Stomach (tissue), 9 donors: Measurements from ENCODE around the gene KRTCAP2. TPM values are rescaled to one million over a fixed set of nuclear protein-coding genes. Genes with fewer than 3 reads are reported as not detected.
"Not testable (repeated sequence)": the region's sequence is repeated elsewhere in the genome, so short reads cannot be mapped to it uniquely, and the experiment has no call there.

Experiments used
- DNase-seq, 2 donors: peaks; one replicate each; pipeline versions ENCODE4 v3.0.0 to v3.0.0-alpha.2; 2013 to 2019
- H3K27ac ChIP-seq, 5 donors: fragments of 200-600 bp in 4 of 5; sonication (generic) in 4 of 5; one replicate each; pipeline ENCODE4 v1.5.1; 2013 to 2019; ENCODE audit warnings: mild to moderate bottlenecking in 1 of 5, moderate library complexity in 1 of 5
- H3K27me3 ChIP-seq, 3 donors: fragments of 200-600 bp; sonication (generic); one replicate each; pipeline ENCODE4 v1.5.1; 2017 to 2019; ENCODE audit warnings: mixed run types in 1 of 3
- H3K36me3 ChIP-seq, 4 donors: fragments of 200-600 bp; sonication (generic); 1 replicate in 3 of 4; 2 replicates in 1 of 4; pipeline ENCODE4 v1.5.1; 2016 to 2019
- H3K4me1 ChIP-seq, 4 donors: fragments of 200-600 bp; sonication (generic); one replicate each; pipeline ENCODE4 v1.5.1; 2016 to 2019
- H3K4me3 ChIP-seq, 4 donors: fragments of 200-600 bp; sonication (generic) in 3 of 4; one replicate each; pipeline ENCODE4 v1.5.1; 2016 to 2019; ENCODE audit warnings: mild to moderate bottlenecking in 1 of 4
- H3K9me3 ChIP-seq, 4 donors: fragments of 200-600 bp; sonication (generic); one replicate each; pipeline ENCODE4 v1.5.1; 2016 to 2019
- CTCF ChIP-seq, 7 experiments: fragments of 450-650 bp in 4 of 7; fragments of 200-600 bp in 3 of 7; sonication (generic) in 3 of 7; IDR thresholded peaks; one replicate each; pipeline ENCODE4 v1.5.1; 2016 to 2019; ENCODE audit warnings: antibody characterized with exemption in 7 of 7, control low read depth in 2 of 7, mild to moderate bottlenecking in 1 of 7
- EP300 ChIP-seq: sonication (generic); formaldehyde crosslinking; IDR thresholded peaks from one replicate; pipeline ENCODE4 v1.6.1; 2017; ENCODE audit warnings: antibody characterized with exemption
- POLR2A ChIP-seq, 4 donors: fragments of 450-650 bp; IDR thresholded peaks; one replicate each; pipeline ENCODE4 v1.6.1; 2016; ENCODE audit warnings: antibody characterized with exemption in 4 of 4, control low read depth in 2 of 4, mild to moderate bottlenecking in 1 of 4, moderate library complexity in 1 of 4
- POLR2AphosphoS5 ChIP-seq, 3 donors: sonication (generic); formaldehyde crosslinking; IDR thresholded peaks; one replicate each; pipeline ENCODE4 v1.6.1; 2016; ENCODE audit warnings: antibody characterized with exemption in 3 of 3
- WGBS, 5 donors: extraction: QIAGEN DNeasy Blood & Tissue Kit in 3 of 5; methylation state at CpG; one replicate each; pipeline versions ENCODE4 v1.1.5 to v1.1.7; 2013 to 2018; 5-methylcytosine and 5-hydroxymethylcytosine counted together
- intact Hi-C: fragments of 100-400 bp; cut with DNase I; formaldehyde crosslinking; loops from one replicate; pipeline ENCODE4 v1.15.1; 2023; ENCODE audit warnings: low total_unique reads
- polyA plus RNA-seq, 3 donors: library from polyadenylated mRNA; stranded (reverse); fragments of 200-250 nt; gene quantifications; one replicate each; pipeline ENCODE4 v1.2.3, GENCODE V29; 2013
- total RNA-seq, 5 donors: library from RNA; depleted of rRNA; stranded (reverse); fragments of >200 nt; gene quantifications; one replicate each; pipeline versions ENCODE4 v1.1.0 to v1.2.3, GENCODE V29; 2014 to 2016
- donor health status: healthy with polysubstance abuse.
- donor health status: Bipolar disorder and iron deficiency.
- donor health status: healthy.

KRTCAP2 gene
- total and polyA plus RNA-seq, 8 donors = 60.8 to 399 (median 184) TPM

- H3K36me3 ChIP-seq = peaks cover 6 to 26% (median 25%) of the 10 kb centered on the region in 4 donors
- H3K4me3 ChIP-seq, H3K9me3 ChIP-seq, H3K27me3 ChIP-seq, DNase-seq, H3K27ac ChIP-seq: not testable (repeated sequence)
- intact Hi-C loops = loop anchor here (5.0 kb wide), 1 partner anchor 76 kb away; no protein-coding TSS in a partner anchor
- WGBS, 5 donors = 26 to 46% (median 42%) methylated on average over 4 of the region's 4 CpGs
- H3K4me1 ChIP-seq = peaks cover 20 to 43% (median 29%) of the 10 kb centered on the region in 4 donors
- TF ChIP-seq CTCF (IDR thresholded peaks at IDR 0.05) = peak in 1 of 7 experiments; percentile 5
Observed at GRCh38 chr1:155168105-155168445, 5.0 kb downstream of the KRTCAP2 start.

GRCh38 chr1:155167166-155168104 lies 5.7 kb downstream of the KRTCAP2 start:
- peak overlapping the region; percentile 41 to 74 (median 57) for H3K27ac ChIP-seq
- DNase-seq = peak; percentile 92 to 95
- H3K9me3 ChIP-seq = no peaks in the 10 kb centered on the region
- peaks cover 6 to 26% (median 25%) of the 10 kb centered on the region in 4 donors for H3K36me3 ChIP-seq
- TF ChIP-seq EP300 (no peak), CTCF (IDR thresholded peaks at IDR 0.05) (peak in 5 of 7 experiments; percentile 68 to 96 (median 82)), POLR2A (IDR thresholded peaks at IDR 0.05) (no peak), POLR2AphosphoS5 (IDR thresholded peaks at IDR 0.05) (peak in 1 of 3 donors; percentile 71)
- H3K4me1 ChIP-seq = peaks cover 19 to 39% (median 26%) of the 10 kb centered on the region in 4 donors
- WGBS, 5 donors = 4 to 8% (median 5%) methylated on average over 24 to 28 of the region's 28 CpGs
- intact Hi-C loops = loop anchor here (5.0 kb wide), 1 partner anchor 75 kb away; no protein-coding TSS in a partner anchor
- H3K27me3 ChIP-seq = peaks cover 0 to 5% (median 0%) of the 10 kb centered on the region in 3 donors
- H3K4me3 ChIP-seq = peak overlapping the region in 2 of 4 donors; percentile 7 to 24

GRCh38 chr1:155166471-155167165 lies 6.5 kb downstream of the KRTCAP2 start:
- Histone ChIP-seq H3K27me3 (peaks cover 0 to 5% (median 0%) of the 10 kb centered on the region in 3 donors), H3K4me3 (peak overlapping the region in 1 of 4 donors; percentile 24), H3K27ac (peak overlapping the region; percentile 41 to 74 (median 57)), H3K36me3 (peaks cover 6 to 26% (median 25%) of the 10 kb centered on the region in 4 donors), H3K4me1 (peaks cover 13 to 32% (median 19%) of the 10 kb centered on the region in 4 donors), H3K9me3 (no peaks in the 10 kb centered on the region)
- no peak for TF ChIP-seq EP300
- no peak for TF ChIP-seq POLR2A (IDR thresholded peaks at IDR 0.05)
- no peak for TF ChIP-seq POLR2AphosphoS5 (IDR thresholded peaks at IDR 0.05)
- TF ChIP-seq CTCF (IDR thresholded peaks at IDR 0.05) = no peak
- DNase-seq = peak in 1 of 2 donors; percentile 86
- 37 to 44% (median 39%) methylated on average over 23 to 27 of the region's 27 CpGs for WGBS, 5 donors
- intact Hi-C loops = loop anchor here (5.0 kb wide), 1 partner anchor 74 kb away; no protein-coding TSS in a partner anchor

GRCh38 chr1:155166051-155166470 lies 7.0 kb downstream of the KRTCAP2 start:
- intact Hi-C loops = loop anchor here (5.0 kb wide), 1 partner anchor 74 kb away; no protein-coding TSS in a partner anchor
- peak overlapping the region in 4 of 5 donors; percentile 35 to 74 (median 64) for H3K27ac ChIP-seq
- TF ChIP-seq EP300 (no peak), POLR2A (IDR thresholded peaks at IDR 0.05) (no peak), POLR2AphosphoS5 (IDR thresholded peaks at IDR 0.05) (no peak), CTCF (IDR thresholded peaks at IDR 0.05) (no peak)
- H3K4me3 ChIP-seq = no peak overlapping the region
- DNase-seq = peak in 1 of 2 donors; percentile 28
- H3K9me3 ChIP-seq = no peaks in the 10 kb centered on the region
- peaks cover 13 to 28% (median 17%) of the 10 kb centered on the region in 4 donors for H3K4me1 ChIP-seq
- peaks cover 6 to 26% (median 25%) of the 10 kb centered on the region in 4 donors for H3K36me3 ChIP-seq
- H3K27me3 ChIP-seq = peaks cover 0 to 5% (median 0%) of the 10 kb centered on the region in 3 donors
- WGBS, 5 donors = 53 to 72% (median 64%) methylated on average over 8 of the region's 8 CpGs

GRCh38 chr1:155164625-155165024 lies 8.5 kb downstream of the KRTCAP2 start:
- H3K27me3 ChIP-seq, H3K27ac ChIP-seq, H3K9me3 ChIP-seq, H3K4me3 ChIP-seq, DNase-seq: not testable (repeated sequence)
- intact Hi-C loops = loop anchor here (5.0 kb wide), 1 partner anchor 72 kb away; no protein-coding TSS in a partner anchor
- peaks cover 13 to 24% (median 17%) of the 10 kb centered on the region in 4 donors for H3K4me1 ChIP-seq
- H3K36me3 ChIP-seq = peaks cover 4 to 11% (median 11%) of the 10 kb centered on the region in 4 donors
- 88 to 99% (median 94%) methylated on average over 11 of the region's 11 CpGs for WGBS, 5 donors

- H3K27ac ChIP-seq, H3K9me3 ChIP-seq, intact Hi-C loops, H3K36me3 ChIP-seq, H3K27me3 ChIP-seq, H3K4me3 ChIP-seq, DNase-seq: not testable (repeated sequence)
- WGBS, 5 donors = 93 to 98% (median 94%) methylated on average over 4 of the region's 4 CpGs
- H3K4me1 ChIP-seq = peaks cover 13 to 24% (median 17%) of the 10 kb centered on the region in 4 donors
Observed at GRCh38 chr1:155163785-155164184, 9.3 kb downstream of the KRTCAP2 start.
